ENCODE results near the gene AMZ1.
A peak's percentile ranks its signal among the peaks of the same experiment; 100 is the strongest.

DNA sequence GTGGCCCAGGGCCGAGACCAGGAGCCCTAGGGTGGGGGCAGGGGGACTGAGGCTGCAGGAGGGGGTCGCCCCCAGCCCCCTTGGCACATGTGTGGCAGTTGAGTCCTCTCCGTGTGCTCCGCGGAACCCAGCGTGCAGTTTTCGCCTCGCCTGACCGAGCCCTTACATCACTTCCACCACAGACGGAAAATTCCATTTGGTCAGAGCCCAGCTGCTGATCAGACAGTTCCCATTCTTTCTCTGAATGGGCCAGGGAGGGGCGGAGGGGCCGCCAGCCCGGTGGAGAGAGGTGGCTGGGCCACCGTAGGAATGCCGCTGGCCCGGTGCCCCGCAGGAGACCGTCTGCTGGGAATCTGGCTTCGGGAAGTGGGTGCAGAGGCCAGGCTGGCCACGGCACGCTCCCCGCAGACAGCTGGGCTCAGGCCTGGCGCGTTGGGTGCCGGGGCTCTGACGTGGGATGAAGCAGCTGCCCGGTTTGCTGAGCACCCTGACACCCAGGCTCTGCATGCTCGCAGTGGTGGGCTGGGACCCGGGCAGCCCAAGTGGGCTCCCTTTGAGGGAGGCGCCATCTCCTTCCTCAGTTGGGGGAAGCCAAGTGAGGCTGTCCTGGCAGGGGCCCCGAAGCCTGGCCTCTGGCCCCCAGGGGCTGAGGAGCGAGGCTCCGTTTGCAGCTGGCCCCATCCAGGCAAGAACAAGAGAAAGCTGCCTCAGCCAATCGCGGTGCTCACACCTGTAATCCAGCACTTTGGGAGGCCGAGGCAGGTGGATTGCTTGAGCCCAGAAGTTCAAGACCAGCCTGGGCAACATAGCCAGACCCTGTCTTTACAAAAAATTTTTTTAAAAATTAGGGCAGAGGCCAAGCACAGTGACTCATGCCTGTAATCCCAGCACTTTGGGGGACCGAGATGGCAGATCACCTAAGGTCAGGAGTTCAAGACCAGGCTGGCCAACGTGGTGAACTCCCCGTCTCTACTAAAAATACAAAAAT lies 46.3 kb upstream of the AMZ1 start:
- TF ChIP-seq, protein P1, sequence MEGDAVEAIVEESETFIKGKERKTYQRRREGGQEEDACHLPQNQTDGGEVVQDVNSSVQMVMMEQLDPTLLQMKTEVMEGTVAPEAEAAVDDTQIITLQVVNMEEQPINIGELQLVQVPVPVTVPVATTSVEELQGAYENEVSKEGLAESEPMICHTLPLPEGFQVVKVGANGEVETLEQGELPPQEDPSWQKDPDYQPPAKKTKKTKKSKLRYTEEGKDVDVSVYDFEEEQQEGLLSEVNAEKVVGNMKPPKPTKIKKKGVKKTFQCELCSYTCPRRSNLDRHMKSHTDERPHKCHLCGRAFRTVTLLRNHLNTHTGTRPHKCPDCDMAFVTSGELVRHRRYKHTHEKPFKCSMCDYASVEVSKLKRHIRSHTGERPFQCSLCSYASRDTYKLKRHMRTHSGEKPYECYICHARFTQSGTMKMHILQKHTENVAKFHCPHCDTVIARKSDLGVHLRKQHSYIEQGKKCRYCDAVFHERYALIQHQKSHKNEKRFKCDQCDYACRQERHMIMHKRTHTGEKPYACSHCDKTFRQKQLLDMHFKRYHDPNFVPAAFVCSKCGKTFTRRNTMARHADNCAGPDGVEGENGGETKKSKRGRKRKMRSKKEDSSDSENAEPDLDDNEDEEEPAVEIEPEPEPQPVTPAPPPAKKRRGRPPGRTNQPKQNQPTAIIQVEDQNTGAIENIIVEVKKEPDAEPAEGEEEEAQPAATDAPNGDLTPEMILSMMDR (IDR thresholded peaks at IDR 0.05), result peak in 2 of 4 experiments; percentile 5 to 17
- peak; percentile 16 for TF ChIP-seq POLR2A (IDR thresholded peaks at IDR 0.05)
- TF ChIP-seq POLR2AphosphoS5 (IDR thresholded peaks at IDR 0.05), result peak; percentile 93

All from prostate gland (tissue), 2 donors.